GM12873 (cell line): ENCODE measurements around the gene CMTR2.

Experiments used
- CTCF ChIP-seq: IDR thresholded peaks from 2 replicates; pipeline ENCODE4 v1.5.1; 2012; ENCODE audit warnings: low read depth, mild to moderate bottlenecking, moderate library complexity, low read length, control low read depth; ENCODE audit not compliant: insufficient read depth; ENCODE audit errors: missing control alignments

Gene CMTR2

GRCh38 chr16:71273384-71273783 lies 15.8 kb downstream of the CMTR2 start:
- TF ChIP-seq CTCF: no peak

GRCh38 chr16:71264299-71264698 lies 24.9 kb downstream of the CMTR2 start:
- TF ChIP-seq CTCF: no peak

GRCh38 chr16:71263582-71263981 lies 25.6 kb downstream of the CMTR2 start:
- no peak for TF ChIP-seq CTCF

DNA sequence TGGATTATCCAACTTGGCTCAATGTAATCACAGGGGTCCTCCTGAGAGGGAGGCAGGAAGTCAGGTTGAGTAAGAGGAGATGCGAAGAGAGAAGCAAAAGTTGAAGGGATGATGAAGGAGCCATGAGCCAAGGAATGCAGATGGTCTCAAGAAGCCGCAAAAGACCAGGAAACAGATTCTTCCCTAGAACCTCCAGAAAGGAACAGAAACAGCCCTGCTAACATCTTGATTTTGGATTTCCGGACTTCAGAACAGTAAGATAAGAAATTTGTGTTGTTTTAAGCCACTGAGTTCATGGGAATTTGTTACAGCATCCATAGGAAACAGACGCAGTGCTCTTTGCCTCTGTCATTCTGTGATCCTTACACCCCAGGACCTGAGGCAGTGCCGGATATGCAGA lies 26.8 kb downstream of the CMTR2 start:
- no peak for TF ChIP-seq CTCF

GRCh38 chr16:71260995-71261394 lies 28.2 kb downstream of the CMTR2 start:
- TF ChIP-seq CTCF: no peak

- no peak for TF ChIP-seq CTCF
Observed at GRCh38 chr16:71259086-71259485, 30.1 kb downstream of the CMTR2 start.

DNA sequence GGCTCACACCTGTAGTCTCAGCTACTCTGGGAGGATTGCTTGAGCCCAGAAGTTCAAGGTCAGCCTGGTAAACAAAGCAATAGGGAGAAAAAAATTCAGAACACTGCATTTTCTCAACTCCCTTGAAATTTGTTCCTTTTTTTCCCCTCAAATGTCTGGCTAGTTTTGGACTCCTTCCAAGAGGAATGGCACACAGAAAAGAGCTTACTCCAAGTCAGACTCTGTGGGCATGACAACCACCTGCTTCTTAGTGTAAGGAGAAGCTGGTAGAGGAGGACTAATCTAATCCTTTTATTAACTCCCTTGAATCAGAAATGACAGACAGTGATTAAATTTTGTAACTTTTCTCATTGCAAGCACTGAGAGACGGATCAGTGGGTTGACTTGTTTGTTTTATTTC lies 30.8 kb downstream of the CMTR2 start:
- no peak for TF ChIP-seq CTCF

GRCh38 chr16:71257768-71258167 lies 31.4 kb downstream of the CMTR2 start:
- TF ChIP-seq CTCF: no peak
